Stimulated activated effector memory CD8-positive, alpha-beta T cell treated with anti-CD3 and anti-CD28 coated beads, Interleukin-12 subunit alpha, Interleukin-12 subunit beta, amount 100 ng/mL, for 72 hours (primary cell): ENCODE measurements around the gene STIM1.

Source experiments
- ATAC-seq: fragments of 150-1000 bp; cut with Tn5 transposase; 2 replicates; pipeline ENCODE4 v1.10.0; 2021
- DNase-seq, 2 donors: peaks; one replicate each; pipeline ENCODE4 v3.0.0; 2021 to 2022; ENCODE audit warnings: low spot score in 2 of 2
- H3K27ac Mint-ChIP-seq: one replicate; pipeline ENCODE4 v1.8.0; 2022; ENCODE audit warnings: mild to moderate bottlenecking, mixed read lengths
- H3K36me3 Mint-ChIP-seq: one replicate; pipeline ENCODE4 v1.8.0; 2022; ENCODE audit warnings: mild to moderate bottlenecking, mixed read lengths
- H3K4me1 Mint-ChIP-seq: one replicate; pipeline ENCODE4 v1.8.0; 2022; ENCODE audit warnings: mixed read lengths
- H3K4me3 Mint-ChIP-seq: one replicate; pipeline ENCODE4 v1.8.0; 2022; ENCODE audit warnings: mild to moderate bottlenecking, mixed read lengths
- H3K9me3 Mint-ChIP-seq: one replicate; pipeline ENCODE4 v1.8.0; 2022; ENCODE audit warnings: mixed read lengths

The STIM1 gene

DNA sequence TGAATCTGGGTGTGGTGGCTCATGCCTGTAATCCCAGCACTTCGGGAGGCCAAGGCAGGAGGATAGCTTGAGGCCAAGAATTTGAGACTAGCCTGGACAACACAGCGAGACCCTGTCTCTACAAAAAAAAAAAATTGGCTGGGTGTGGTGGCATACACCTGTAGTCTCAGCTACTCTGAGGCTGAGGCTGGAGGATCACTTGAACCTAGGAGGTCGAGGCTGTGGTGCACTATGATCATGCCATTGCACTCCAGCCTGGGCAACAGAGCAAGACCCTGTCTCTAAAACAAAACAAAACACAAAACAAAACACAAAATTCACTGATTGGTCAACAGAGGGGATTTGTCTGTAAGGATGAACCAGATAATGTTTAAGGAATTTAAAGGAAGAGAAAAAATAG, 113.7 kb downstream of the STIM1 start:
- Mint-ChIP-seq H3K4me3 (peak overlapping the region; percentile 3), H3K36me3 (peaks cover 30% of the 10 kb centered on the region), H3K4me1 (peaks cover 59% of the 10 kb centered on the region), H3K9me3 (no peaks in the 10 kb centered on the region), H3K27ac (peak overlapping the region; percentile 17)
- DNase-seq (no peak), ATAC-seq (no peak)

- ATAC-seq = peak; percentile 92
- peak overlapping the region; percentile 14 for H3K4me3 Mint-ChIP-seq
- H3K36me3 Mint-ChIP-seq = peaks cover 30% of the 10 kb centered on the region
- DNase-seq = no peak
- H3K9me3 Mint-ChIP-seq = no peaks in the 10 kb centered on the region
- H3K27ac Mint-ChIP-seq = peak overlapping the region; percentile 17
- H3K4me1 Mint-ChIP-seq = peaks cover 58% of the 10 kb centered on the region
Measured at GRCh38 chr11:3969613-3970012, 114.1 kb downstream of the STIM1 start.

DNA sequence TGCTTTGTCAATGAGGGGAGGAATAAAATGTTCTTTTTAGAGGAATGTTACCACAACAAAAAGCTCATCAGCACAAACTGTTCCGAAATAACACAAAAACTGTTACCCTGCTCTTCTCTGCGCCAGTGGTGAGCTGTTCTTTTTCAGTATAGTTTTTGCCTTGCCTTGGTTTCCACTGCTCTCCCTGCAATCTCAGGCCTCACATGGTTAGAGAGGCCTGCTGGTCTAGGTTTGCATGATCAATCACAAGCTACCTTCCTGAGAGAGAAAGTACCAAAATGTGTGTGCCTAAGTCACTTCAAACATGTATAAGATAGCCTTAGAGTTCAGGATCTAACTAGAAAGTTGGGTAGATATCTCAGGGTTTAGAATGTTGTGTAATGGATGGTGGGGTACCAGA, 114.6 kb downstream of the STIM1 start:
- Mint-ChIP-seq H3K4me1 (peaks cover 58% of the 10 kb centered on the region), H3K9me3 (no peaks in the 10 kb centered on the region), H3K4me3 (peak overlapping the region; percentile 14), H3K36me3 (peaks cover 30% of the 10 kb centered on the region), H3K27ac (peak overlapping the region; percentile 17)
- no peak for DNase-seq
- ATAC-seq = peak; percentile 75

- Mint-ChIP-seq H3K9me3 (no peaks in the 10 kb centered on the region), H3K27ac (peak overlapping the region; percentile 2), H3K4me3 (no peak overlapping the region), H3K4me1 (peaks cover 65% of the 10 kb centered on the region), H3K36me3 (peaks cover 30% of the 10 kb centered on the region)
- DNase-seq = no peak
- ATAC-seq = no peak
Measured at GRCh38 chr11:3971756-3972404, 116.4 kb downstream of the STIM1 start.

GRCh38 chr11:3972431-3972830, 117.0 kb downstream of the STIM1 start:
- Mint-ChIP-seq H3K4me1 (peaks cover 65% of the 10 kb centered on the region), H3K27ac (peak overlapping the region; percentile 2)

GRCh38 chr11:3977078-3977477, 121.6 kb downstream of the STIM1 start:
- Mint-ChIP-seq H3K4me1 (peaks cover 66% of the 10 kb centered on the region), H3K4me3 (no peak overlapping the region), H3K9me3 (no peaks in the 10 kb centered on the region), H3K36me3 (peaks cover 6% of the 10 kb centered on the region), H3K27ac (no peak overlapping the region)
- ATAC-seq = peak; percentile 76
- DNase-seq = no peak

More at GRCh38 chr11:3972431-3972830, 117.0 kb downstream of the STIM1 start:
- no peak for ATAC-seq
- no peak for DNase-seq
- H3K9me3 Mint-ChIP-seq = no peaks in the 10 kb centered on the region
- H3K4me3 Mint-ChIP-seq = no peak overlapping the region
- peaks cover 30% of the 10 kb centered on the region for H3K36me3 Mint-ChIP-seq

- H3K4me3 Mint-ChIP-seq = no peak overlapping the region
- DNase-seq = no peak
- peaks cover 74% of the 10 kb centered on the region for H3K4me1 Mint-ChIP-seq
- no peaks in the 10 kb centered on the region for H3K9me3 Mint-ChIP-seq
- H3K27ac Mint-ChIP-seq = no peak overlapping the region
- no peak for ATAC-seq
- no peaks in the 10 kb centered on the region for H3K36me3 Mint-ChIP-seq
Measured at GRCh38 chr11:3981084-3981633, 125.7 kb downstream of the STIM1 start.

GRCh38 chr11:3982431-3982830, 127.0 kb downstream of the STIM1 start:
- H3K27ac Mint-ChIP-seq = no peak overlapping the region
- DNase-seq (no peak), ATAC-seq (no peak)
- H3K4me1 Mint-ChIP-seq = peaks cover 72% of the 10 kb centered on the region
- H3K36me3 Mint-ChIP-seq = no peaks in the 10 kb centered on the region
- H3K9me3 Mint-ChIP-seq = no peaks in the 10 kb centered on the region
- H3K4me3 Mint-ChIP-seq = no peak overlapping the region

- peaks cover 72% of the 10 kb centered on the region for H3K4me1 Mint-ChIP-seq
- no peaks in the 10 kb centered on the region for H3K9me3 Mint-ChIP-seq
- H3K4me3 Mint-ChIP-seq = no peak overlapping the region
- H3K27ac Mint-ChIP-seq = peak overlapping the region; percentile 32
- no peaks in the 10 kb centered on the region for H3K36me3 Mint-ChIP-seq
- ATAC-seq = no peak
- no peak for DNase-seq
Measured at GRCh38 chr11:3983101-3983500, 127.6 kb downstream of the STIM1 start.

GRCh38 chr11:3984896-3985295, 129.4 kb downstream of the STIM1 start:
- H3K36me3 Mint-ChIP-seq = no peaks in the 10 kb centered on the region
- peak; percentile 92 for ATAC-seq
- peak overlapping the region; percentile 8 for H3K27ac Mint-ChIP-seq
- peaks cover 61% of the 10 kb centered on the region for H3K4me1 Mint-ChIP-seq
- H3K9me3 Mint-ChIP-seq = no peaks in the 10 kb centered on the region
- no peak overlapping the region for H3K4me3 Mint-ChIP-seq
- peak; percentile 13 to 65 for DNase-seq

- ATAC-seq (no peak), DNase-seq (no peak)
- H3K4me1 Mint-ChIP-seq = peaks cover 62% of the 10 kb centered on the region
- no peak overlapping the region for H3K4me3 Mint-ChIP-seq
- no peaks in the 10 kb centered on the region for H3K9me3 Mint-ChIP-seq
- no peaks in the 10 kb centered on the region for H3K36me3 Mint-ChIP-seq
- H3K27ac Mint-ChIP-seq = peak overlapping the region; percentile 8
Measured at GRCh38 chr11:3985631-3986030, 130.2 kb downstream of the STIM1 start.

DNA sequence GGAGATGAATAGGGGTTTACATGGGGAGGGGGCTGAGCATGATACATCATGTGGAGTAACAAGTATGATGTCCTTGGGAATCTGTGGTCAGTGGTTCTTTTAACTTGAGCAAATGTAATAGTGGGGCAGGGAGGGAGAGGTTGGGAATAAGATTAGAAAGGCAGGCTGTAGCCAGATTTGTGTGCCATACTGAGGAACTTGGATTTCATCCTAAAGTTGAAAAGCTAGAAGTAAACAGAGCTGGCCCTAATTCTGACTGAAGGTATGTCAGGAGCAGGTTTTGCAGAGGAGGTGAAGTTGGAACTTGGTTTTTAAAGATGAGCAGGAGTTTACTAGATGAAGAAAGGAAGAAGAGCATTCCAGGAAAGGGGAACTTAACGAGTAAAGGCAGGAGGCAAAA, 130.8 kb downstream of the STIM1 start:
- Mint-ChIP-seq H3K4me3 (no peak overlapping the region), H3K4me1 (peaks cover 64% of the 10 kb centered on the region), H3K9me3 (no peaks in the 10 kb centered on the region), H3K27ac (peak overlapping the region; percentile 1), H3K36me3 (no peaks in the 10 kb centered on the region)
- no peak for ATAC-seq
- DNase-seq = no peak

DNA sequence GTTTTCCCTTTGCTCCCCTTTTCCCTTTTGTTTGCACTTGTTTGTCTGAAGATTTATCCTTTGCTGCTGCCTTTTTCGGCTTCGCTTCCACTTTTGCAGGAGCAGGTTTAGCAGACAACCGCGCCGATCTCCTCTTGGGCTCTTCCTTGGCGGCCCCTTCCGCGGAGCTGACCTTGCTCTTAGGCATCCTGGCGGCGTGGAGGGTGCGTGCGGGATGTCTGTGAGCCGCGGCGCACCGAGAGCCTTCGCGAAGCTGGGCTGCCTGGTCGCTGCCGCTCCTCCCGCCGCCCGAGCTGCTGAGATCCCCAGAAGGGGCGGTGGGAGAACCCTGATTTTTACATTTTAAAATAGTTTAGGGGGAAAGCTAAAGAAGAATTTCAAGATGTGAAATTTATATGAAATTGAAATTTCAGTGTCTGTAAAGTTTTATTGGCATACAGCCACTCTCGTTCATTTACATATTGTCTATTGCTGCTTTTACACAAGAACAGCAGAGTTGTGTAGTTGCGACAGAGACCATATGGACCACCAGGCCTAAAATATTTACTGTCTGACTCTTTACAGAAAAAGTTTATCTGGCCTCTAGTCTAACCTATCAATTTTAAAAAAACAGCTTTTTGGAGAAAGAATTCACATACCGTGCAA, 133.9 kb downstream of the STIM1 start:
- no peak for DNase-seq
- Mint-ChIP-seq H3K4me1 (peaks cover 40% of the 10 kb centered on the region), H3K27ac (no peak overlapping the region), H3K9me3 (no peaks in the 10 kb centered on the region), H3K36me3 (no peaks in the 10 kb centered on the region), H3K4me3 (no peak overlapping the region)
- no peak for ATAC-seq

DNA sequence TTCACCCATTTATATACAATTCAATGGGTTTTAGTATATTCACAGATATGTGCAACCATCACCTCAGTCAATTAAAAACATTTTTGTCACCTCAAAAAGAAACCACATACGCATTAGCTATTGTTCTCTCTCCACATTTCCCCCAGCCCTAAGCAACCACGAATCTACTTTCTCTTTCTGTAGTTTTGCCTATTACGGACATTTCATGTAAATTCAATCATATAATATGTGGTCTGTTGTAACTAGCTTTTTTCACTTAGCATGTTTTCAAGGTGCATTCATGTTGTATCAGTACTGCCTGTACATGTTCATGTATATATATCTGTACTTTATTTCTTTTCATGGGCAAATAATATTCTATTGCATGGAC, 134.4 kb downstream of the STIM1 start:
- H3K27ac Mint-ChIP-seq = no peak overlapping the region
- no peaks in the 10 kb centered on the region for H3K36me3 Mint-ChIP-seq
- peaks cover 40% of the 10 kb centered on the region for H3K4me1 Mint-ChIP-seq
- H3K9me3 Mint-ChIP-seq = peaks cover 5% of the 10 kb centered on the region
- H3K4me3 Mint-ChIP-seq = no peak overlapping the region
- DNase-seq (no peak), ATAC-seq (peak; percentile 75)

- H3K9me3 Mint-ChIP-seq = peaks cover 5% of the 10 kb centered on the region
- H3K4me1 Mint-ChIP-seq = peaks cover 40% of the 10 kb centered on the region
- ATAC-seq = no peak
- H3K27ac Mint-ChIP-seq = no peak overlapping the region
- no peak for DNase-seq
- no peaks in the 10 kb centered on the region for H3K36me3 Mint-ChIP-seq
- H3K4me3 Mint-ChIP-seq = no peak overlapping the region
Measured at GRCh38 chr11:3990406-3990805, 134.9 kb downstream of the STIM1 start.

DNA sequence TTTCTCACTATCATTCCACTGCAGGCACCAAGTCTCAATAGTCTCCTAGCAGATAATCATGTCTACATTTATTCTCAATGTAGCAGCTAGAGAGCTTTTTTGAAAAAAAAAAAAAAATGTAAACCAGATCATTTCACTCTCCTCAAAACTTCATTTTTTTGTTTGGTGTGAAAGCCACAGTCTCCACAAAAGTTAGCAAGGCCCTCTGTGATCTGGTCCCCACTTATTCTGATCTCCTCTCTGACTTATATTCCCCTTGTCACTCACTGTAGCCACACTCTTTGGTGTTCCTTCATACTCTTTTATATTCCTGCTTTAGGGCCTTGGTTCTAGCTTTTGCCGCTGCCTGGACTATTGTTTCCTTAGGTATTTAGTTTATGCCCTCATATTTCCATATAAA, 137.5 kb downstream of the STIM1 start:
- DNase-seq (no peak), ATAC-seq (no peak)
- Mint-ChIP-seq H3K27ac (no peak overlapping the region), H3K9me3 (peaks cover 5% of the 10 kb centered on the region), H3K36me3 (no peaks in the 10 kb centered on the region), H3K4me1 (peaks cover 47% of the 10 kb centered on the region), H3K4me3 (no peak overlapping the region)
